Chondrocyte (in vitro differentiated cells): Measurements from ENCODE around the gene DSCAML1. TPM values are rescaled to one million over a fixed set of nuclear protein-coding genes. Genes with fewer than 3 reads are reported as not detected.

Source experiments
- DNase-seq: peaks from one replicate; pipeline ENCODE4 v3.0.0; 2021; ENCODE audit warnings: mixed read lengths, low spot score
- H3K27ac Mint-ChIP-seq: one replicate; pipeline ENCODE4 v1.8.0; 2021; ENCODE audit warnings: mild to moderate bottlenecking, moderate library complexity, mixed read lengths; ENCODE audit not compliant: unreplicated experiment
- H3K27me3 Mint-ChIP-seq: 2 replicates; pipeline ENCODE4 v1.8.0; 2021; ENCODE audit warnings: low read depth, mixed read lengths
- H3K36me3 Mint-ChIP-seq: 2 replicates; pipeline ENCODE4 v1.8.0; 2021; ENCODE audit warnings: low read depth, mixed read lengths
- H3K4me1 Mint-ChIP-seq: 2 replicates; pipeline ENCODE4 v1.8.0; 2021; ENCODE audit warnings: low read depth, mild to moderate bottlenecking, mixed read lengths
- H3K4me3 Mint-ChIP-seq: one replicate; pipeline ENCODE4 v1.8.0; 2021; ENCODE audit warnings: mild to moderate bottlenecking, moderate library complexity, mixed read lengths; ENCODE audit not compliant: unreplicated experiment
- H3K9me3 Mint-ChIP-seq: 2 replicates; pipeline ENCODE4 v1.8.0; 2021; ENCODE audit warnings: low read depth, mixed read lengths
- CTCF ChIP-seq: fragments of 200-600 bp; sonication (generic); IDR thresholded peaks from 2 replicates; pipeline ENCODE4 v1.5.0; 2021; ENCODE audit warnings: antibody characterized with exemption, mild to moderate bottlenecking, moderate library complexity
- total RNA-seq: library from RNA; stranded (reverse); gene quantifications from 3 replicates; pipeline ENCODE4 v1.2.1, GENCODE V29; 2021

DSCAML1 gene
- total RNA-seq, 1 donor from 2014 or later, result not detected

DNA sequence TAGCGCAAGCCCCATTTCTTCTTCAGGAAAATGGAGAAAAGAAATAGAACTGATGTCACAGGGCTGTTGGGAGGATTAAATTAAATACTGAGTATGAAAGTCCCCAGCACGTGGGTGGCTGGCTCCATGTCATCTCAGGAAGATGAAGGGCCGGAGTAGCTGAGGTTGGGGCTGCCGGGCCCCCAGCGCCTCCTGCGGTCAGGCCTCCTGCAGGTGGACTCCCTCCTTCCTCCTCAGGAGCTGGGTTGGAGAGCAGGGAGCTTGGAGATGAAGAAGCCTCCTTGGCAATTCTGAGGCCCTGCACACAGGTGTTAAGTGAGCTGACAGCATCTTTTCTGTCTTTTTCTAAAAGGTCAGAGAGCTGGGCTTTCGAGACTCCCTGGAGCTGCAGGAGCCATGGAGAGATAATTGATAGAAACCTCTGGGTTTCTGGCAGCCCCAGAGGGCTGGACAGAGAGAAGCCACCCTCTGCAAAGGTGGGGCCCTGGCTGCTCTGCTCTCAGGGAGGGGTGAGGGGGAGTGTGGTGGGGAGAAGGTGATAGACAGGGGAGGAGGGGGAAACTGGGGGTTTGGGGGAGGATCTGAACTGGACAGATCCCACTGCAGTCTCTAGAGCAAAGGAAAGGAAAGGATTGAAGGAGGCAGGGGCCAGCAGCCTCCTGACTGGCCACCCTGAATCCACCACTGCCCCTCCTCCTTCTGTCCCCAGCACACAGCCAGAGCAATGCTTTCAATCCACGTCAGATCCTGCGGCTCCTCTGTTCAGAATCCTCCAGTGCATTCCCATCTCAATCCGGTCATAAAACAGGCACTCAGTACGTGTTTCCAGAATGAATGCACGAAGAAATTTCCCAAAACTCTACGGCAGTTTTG lies 258.5 kb downstream of the DSCAML1 start:
- Mint-ChIP-seq H3K27me3 (peaks cover 58% of the 10 kb centered on the region), H3K9me3 (no peaks in the 10 kb centered on the region), H3K27ac (no peak overlapping the region), H3K4me1 (no peaks in the 10 kb centered on the region), H3K36me3 (no peaks in the 10 kb centered on the region), H3K4me3 (no peak overlapping the region)
- DNase-seq, result no peak
- TF ChIP-seq CTCF, result no peak

- H3K9me3 Mint-ChIP-seq, result no peaks in the 10 kb centered on the region
These were observed 261.1 kb downstream of the DSCAML1 start for GRCh38 chr11:117535850-117536411.

DNA sequence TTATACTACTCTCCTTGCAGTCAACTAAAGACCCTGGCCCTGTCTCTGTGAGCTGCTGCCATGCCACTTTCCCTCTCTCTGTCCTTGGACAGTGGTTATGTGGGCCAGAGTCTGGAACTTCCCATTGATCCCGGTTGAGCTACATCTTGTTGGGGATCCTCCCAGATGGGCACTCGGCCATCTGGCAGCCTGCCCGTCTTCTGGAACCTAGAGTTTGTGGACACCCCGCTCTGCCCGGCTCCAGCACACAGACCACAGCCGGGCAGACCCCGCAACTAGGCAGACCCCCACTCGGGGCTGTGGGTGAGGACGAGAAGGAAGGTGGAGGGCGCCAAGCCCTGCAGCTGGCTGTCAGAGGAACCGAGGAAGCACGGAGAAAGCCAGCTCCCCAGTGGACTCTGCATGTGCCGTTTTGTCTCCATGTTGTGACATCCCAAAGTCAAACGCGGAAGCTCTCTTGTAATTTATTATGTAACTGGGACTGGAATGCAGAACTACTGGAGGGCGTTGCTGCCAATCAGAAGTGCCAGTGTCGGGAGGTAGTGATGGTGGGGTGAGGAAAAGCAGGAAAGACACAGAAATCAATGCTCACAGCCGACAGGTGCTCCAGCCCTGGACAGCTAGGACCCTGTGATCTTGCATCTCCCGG lies 261.7 kb downstream of the DSCAML1 start:
- Mint-ChIP-seq H3K4me1 (no peaks in the 10 kb centered on the region), H3K27me3 (peaks cover 58% of the 10 kb centered on the region), H3K36me3 (no peaks in the 10 kb centered on the region), H3K4me3 (no peak overlapping the region), H3K27ac (no peak overlapping the region), H3K9me3 (no peaks in the 10 kb centered on the region)
- no peak for TF ChIP-seq CTCF
- no peak for DNase-seq

More at GRCh38 chr11:117535850-117536411, 261.1 kb downstream of the DSCAML1 start:
- Mint-ChIP-seq H3K4me3 (no peak overlapping the region), H3K36me3 (no peaks in the 10 kb centered on the region), H3K27me3 (peaks cover 52% of the 10 kb centered on the region), H3K4me1 (no peaks in the 10 kb centered on the region), H3K27ac (no peak overlapping the region)
- TF ChIP-seq CTCF, result no peak
- DNase-seq, result no peak

GRCh38 chr11:117532568-117532967 lies 264.4 kb downstream of the DSCAML1 start:
- DNase-seq, result no peak
- no peak for TF ChIP-seq CTCF
- no peak overlapping the region for H3K27ac Mint-ChIP-seq
- H3K4me3 Mint-ChIP-seq, result no peak overlapping the region
- H3K9me3 Mint-ChIP-seq, result no peaks in the 10 kb centered on the region
- peaks cover 53% of the 10 kb centered on the region for H3K27me3 Mint-ChIP-seq
- H3K4me1 Mint-ChIP-seq, result no peaks in the 10 kb centered on the region
- no peaks in the 10 kb centered on the region for H3K36me3 Mint-ChIP-seq

DNA sequence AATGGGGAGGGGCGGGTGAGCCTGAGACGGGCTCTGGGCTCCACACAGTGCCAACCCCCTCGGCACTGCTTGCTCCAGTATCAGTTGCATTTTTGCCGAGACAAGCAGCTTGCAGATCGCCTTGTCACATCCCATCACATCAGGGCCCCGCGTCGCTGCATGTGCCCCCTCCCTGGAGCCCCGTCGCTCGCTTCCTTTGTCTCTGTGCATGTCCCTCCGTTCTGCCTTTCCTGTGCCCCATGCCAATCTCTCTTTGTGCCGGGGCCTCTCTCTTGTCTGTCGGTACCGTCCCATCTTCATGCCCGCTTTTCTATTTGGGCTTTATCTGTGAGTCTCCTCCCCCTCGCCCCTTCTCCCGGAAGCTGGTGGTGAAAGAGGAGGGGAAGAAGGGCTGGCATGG lies 267.2 kb downstream of the DSCAML1 start:
- no peak for DNase-seq
- Mint-ChIP-seq H3K27ac (no peak overlapping the region), H3K9me3 (no peaks in the 10 kb centered on the region), H3K36me3 (no peaks in the 10 kb centered on the region), H3K4me3 (no peak overlapping the region), H3K4me1 (no peaks in the 10 kb centered on the region), H3K27me3 (peaks cover 34% of the 10 kb centered on the region)
- TF ChIP-seq CTCF, result no peak
